K562 (cell line): ENCODE results near the gene CCDC18. TPM values are rescaled to one million over a fixed set of nuclear protein-coding genes. Genes with fewer than 3 reads are reported as not detected.

Experiments
- ATAC-seq: fragments of 200-7000 bp; cut with Tn5 transposase; 3 replicates; pipeline ENCODE4 v1.9.1; 2020; ENCODE audit warnings: moderate library complexity
- BruUV-seq: library from RNA; stranded (reverse); fragments of 400-500 nt; replicated peaks from 2 replicates; lab custom pipeline; 2021; lab: Mats Ljungman, UMichigan
- CTCF ChIA-PET: fragments of 300-600 bp; formaldehyde crosslinking; extraction: SDS; loops from one replicate; lab custom pipeline; 2021; ENCODE audit warnings: low intra/inter-chr PET ratio; lab: Yijun Ruan, JAX
- POLR2A ChIA-PET: fragments of 300-600, 350-650 bp; sonication (Branson Sonifier 250); formaldehyde crosslinking; extraction: SDS; loops from one replicate; lab custom pipeline; 2021; ENCODE audit warnings: antibody characterized with exemption, inconsistent platforms; lab: Yijun Ruan, JAX
- DNase-seq, 4 experiments: peaks; one replicate each; pipeline versions ENCODE4 v3.0.0 to v3.0.0-alpha.2; 2011 to 2018; ENCODE audit warnings: low spot score in 3 of 4, mixed read lengths in 3 of 4; ENCODE audit errors: extremely low read depth in 1 of 4
- FAIRE-seq: peaks from 2 replicates; lab custom pipeline; 2011; peaks lifted over from hg19 to GRCh38; lab: Jason Lieb, UNC
- H2AFZ ChIP-seq: 2 replicates; pipeline ENCODE4 v1.6.0; 2011; ENCODE audit warnings: low read depth, low read length, control low read depth, inconsistent platforms
- H3K27ac ChIP-seq: fragments of 200-600 bp; 3 replicates; pipeline ENCODE4 v1.8.0; 2011; ENCODE audit warnings: low read depth, mild to moderate bottlenecking, control low read depth, inconsistent platforms, low read length, moderate library complexity, mixed read lengths; ENCODE audit errors: extremely low read depth
- H3K27me3 ChIP-seq, 2 experiments: fragments of 300-600 bp in 1 of 2; 2 replicates in 1 of 2; 3 replicates in 1 of 2; pipeline versions ENCODE4 v1.6.0 to v1.8.0; 2011; ENCODE audit warnings: inconsistent platforms in 2 of 2, low read length in 2 of 2, mild to moderate bottlenecking in 1 of 2, mixed read lengths in 1 of 2, moderate library complexity in 1 of 2; ENCODE audit not compliant: control insufficient read depth in 2 of 2, insufficient read depth in 2 of 2
- H3K36me3 ChIP-seq: fragments of 300-600 bp; 3 replicates; pipeline ENCODE4 v1.8.0; 2011; ENCODE audit warnings: mild to moderate bottlenecking, low read length, inconsistent platforms; ENCODE audit not compliant: control insufficient read depth, insufficient read depth
- H3K4me1 ChIP-seq, 2 experiments: fragments of 200-600 bp in 1 of 2; replicated peaks in 1 of 2; 2 replicates in 1 of 2; 3 replicates in 1 of 2; pipeline versions ENCODE4 v1.5.1 to v1.8.0; 2011; ENCODE audit warnings: inconsistent platforms in 2 of 2, low read length in 2 of 2, mild to moderate bottlenecking in 1 of 2, mixed read lengths in 1 of 2, moderate library complexity in 1 of 2; ENCODE audit not compliant: control insufficient read depth in 2 of 2, insufficient read depth in 2 of 2
- H3K4me2 ChIP-seq: 2 replicates; pipeline ENCODE4 v1.6.1; 2011; ENCODE audit warnings: low read length, control low read depth, inconsistent platforms, mixed read lengths; ENCODE audit not compliant: insufficient read depth
- H3K4me3 ChIP-seq: fragments of 200-600 bp; sonication (generic), shearing (Covaris generic); 2 replicates; pipeline ENCODE4 v1.5.1; 2016; ENCODE audit warnings: control low read depth, inconsistent platforms
- H3K79me2 ChIP-seq: fragments of 200-600 bp; 3 replicates; pipeline ENCODE4 v1.8.0; 2011; ENCODE audit warnings: low read length, inconsistent platforms; ENCODE audit not compliant: control insufficient read depth, insufficient read depth
- H3K9ac ChIP-seq, 2 experiments: 2 replicates each; pipeline versions ENCODE4 v1.6.0 to v1.6.1; 2011; ENCODE audit warnings: low read depth in 2 of 2, low read length in 2 of 2, control low read depth in 1 of 2, inconsistent platforms in 1 of 2, mild to moderate bottlenecking in 1 of 2, mixed read lengths in 1 of 2; ENCODE audit not compliant: insufficient read depth in 1 of 2
- H3K9me1 ChIP-seq: one replicate; pipeline ENCODE4 v1.6.0; 2011; ENCODE audit warnings: inconsistent platforms, mild to moderate bottlenecking, low read length, moderate library complexity; ENCODE audit not compliant: control insufficient read depth, insufficient read depth
- H3K9me3 ChIP-seq: replicated peaks from 2 replicates; pipeline ENCODE4 v1.5.1; 2011; ENCODE audit warnings: low read depth, low read length, inconsistent platforms; ENCODE audit not compliant: control insufficient read depth, insufficient read depth
- H4K20me1 ChIP-seq: replicated peaks from 2 replicates; pipeline ENCODE4 v1.6.1; 2011; ENCODE audit warnings: low read length, inconsistent platforms, mixed read lengths; ENCODE audit not compliant: control insufficient read depth, insufficient read depth
- KLF1 ChIP-seq: fragments of 450-650 bp; IDR thresholded peaks from 2 replicates; pipeline ENCODE4 v1.6.1; 2016; ENCODE audit warnings: missing genetic modification characterization, missing compliant biosample characterization
- NFIC ChIP-seq: fragments of 450-650 bp; IDR thresholded peaks from 2 replicates; pipeline ENCODE4 v1.6.1; 2017; ENCODE audit warnings: mild to moderate bottlenecking, inconsistent platforms
- NFIX ChIP-seq: fragments of 250-450 bp; sonication (Bioruptor Pico); IDR thresholded peaks from 2 replicates; pipeline ENCODE4 v1.4.0; 2020; ENCODE audit warnings: low read depth, mild to moderate bottlenecking, moderate library complexity
- ZNF121 ChIP-seq: sonication (generic); formaldehyde crosslinking; conservative IDR thresholded peaks from 2 replicates; pipeline ENCODE4 v1.8.0; 2022; ENCODE audit warnings: missing genetic modification reagents
- ZNF384 ChIP-seq: IDR thresholded peaks from 2 replicates; pipeline ENCODE4 v1.6.1; 2012; ENCODE audit warnings: low read depth, low read length, improper control_type of control experiment
- WGBS: fragments of 100-300 bp; shearing (Covaris generic); methylation state at CpG from one replicate; pipeline ENCODE4 v1.1.6; 2016; ENCODE audit warnings: low coverage, mixed read lengths; ENCODE audit not compliant: insufficient coverage; ENCODE audit errors: missing lambda C conversion rate; 5-methylcytosine and 5-hydroxymethylcytosine counted together
- in situ Hi-C: fragments of 300-500 bp; cut with MboI; formaldehyde crosslinking; loops from 4 replicates; pipeline ENCODE4 v1.15.0; 2018; ENCODE audit warnings: inconsistent platforms, mixed read lengths
- intact Hi-C: fragments of 100-400 bp; cut with micrococcal nuclease; formaldehyde crosslinking; loops from 2 replicates; pipeline ENCODE4 v1.14.2; 2022
- polyA plus RNA-seq, 8 experiments: library from polyadenylated mRNA; depleted of rRNA in 4 of 8; stranded (reverse) in 5 of 8; unstranded in 3 of 8; fragments of >200 nt; fragmentation: Nextera tagmentation in 2 of 8; fragmentation: Illumina TruSeq in 1 of 8; extraction: Ambion mirVana in 2 of 8; extraction: Trizol in 1 of 8; gene quantifications; 2 replicates each; pipeline versions ENCODE4 v1.2.1 to v1.2.3, GENCODE V29; 2011 to 2014; ENCODE audit warnings: inconsistent platforms in 1 of 8, missing spikeins in 1 of 8
- total RNA-seq, 7 experiments: library from RNA; depleted of rRNA in 6 of 7; stranded (reverse); fragments of >200 nt in 6 of 7; fragmentation: Illumina TruSeq in 2 of 7; extraction: Trizol in 2 of 7; gene quantifications; 2 replicates each; pipeline versions ENCODE4 v1.2.1 to v1.2.3, GENCODE V29; 2011 to 2021; ENCODE audit warnings: low replicate concordance in 1 of 7

CCDC18 gene
- total and polyA plus RNA-seq, 9 of the 15 experiments (the other 6 are each of a cell fraction or from before 2014, with no cell fraction given), result 19.5 to 34.2 (median 24.3) TPM

- FAIRE-seq, result no peak
- H3K79me2 ChIP-seq, result no peaks in the 10 kb centered on the region
- no peaks in the 10 kb centered on the region for H3K9me1 ChIP-seq
- DNase-seq, result no peak
- H3K9ac ChIP-seq, result no peak overlapping the region
- H4K20me1 ChIP-seq, result no peaks in the 10 kb centered on the region
- CTCF ChIA-PET, result no interaction called here
- no peak for ATAC-seq
- no peaks in the 10 kb centered on the region for H3K36me3 ChIP-seq
- no peak overlapping the region for H3K4me2 ChIP-seq
- intact Hi-C loops (no loop called here), in situ Hi-C loops (no loop called here)
- no peaks in the 10 kb centered on the region for H3K9me3 ChIP-seq
- no peak overlapping the region for H2AFZ ChIP-seq
- H3K27ac ChIP-seq, result no peak overlapping the region
- BruUV-seq, result no TSS peak
- no peaks in the 10 kb centered on the region for H3K27me3 ChIP-seq
- no peak overlapping the region for H3K4me3 ChIP-seq
- H3K4me1 ChIP-seq, result no peaks in the 10 kb centered on the region
- 75% methylated on average over 1 of the region's 1 CpG for WGBS
- POLR2A ChIA-PET, result interaction anchor here (0.7 to 1.2 kb wide), 2 partner anchors 9 to 427 kb away, joined by 3 read pairs; no protein-coding TSS in a partner anchor
- peak; percentile 73 for TF ChIP-seq ZNF121 (CRISPR knock-in tag)
- no peak for TF ChIP-seq KLF1 (tag)
- TF ChIP-seq, all 486 proteins: peak for 1
These were observed 103.0 kb downstream of the CCDC18 start for GRCh38 chr1:93283496-93283895.

- ChIA-PET CTCF (no interaction called here), POLR2A (interaction anchor here (0.7 kb wide), 1 partner anchor 36 kb away, joined by 3 read pairs; no protein-coding TSS in a partner anchor)
- TF ChIP-seq NFIX (CRISPR knock-in tag), result peak; percentile 72
- peak; percentile 93 for TF ChIP-seq NFIC
- TF ChIP-seq ZNF384, result no peak
- H3K27me3 ChIP-seq, result no peaks in the 10 kb centered on the region
- H3K4me2 ChIP-seq, result no peak overlapping the region
- intact Hi-C loops, result no loop called here
- H4K20me1 ChIP-seq, result no peaks in the 10 kb centered on the region
- BruUV-seq, result no TSS peak
- H3K9ac ChIP-seq, result no peak overlapping the region
- H3K4me1 ChIP-seq, result no peaks in the 10 kb centered on the region
- no peaks in the 10 kb centered on the region for H3K36me3 ChIP-seq
- WGBS, result 17% methylated on average over 3 of the region's 3 CpGs
- H3K9me3 ChIP-seq, result no peaks in the 10 kb centered on the region
- FAIRE-seq, result no peak
- in situ Hi-C loops, result no loop called here
- no peak for ATAC-seq
- H3K27ac ChIP-seq, result no peak overlapping the region
- H3K4me3 ChIP-seq, result no peak overlapping the region
- no peak overlapping the region for H2AFZ ChIP-seq
- peak in 1 of 4 experiments; percentile 8 for DNase-seq
- H3K9me1 ChIP-seq, result no peaks in the 10 kb centered on the region
- H3K79me2 ChIP-seq, result no peaks in the 10 kb centered on the region
These were observed 108.0 kb downstream of the CCDC18 start for GRCh38 chr1:93288558-93288957.
